ENCODE results near the gene MGAT3. TPM values are rescaled to one million over a fixed set of nuclear protein-coding genes. Genes with fewer than 3 reads are reported as not detected.

Gene MGAT3
- total and polyA plus RNA-seq, 10 donors, result 1.3 to 14.4 (median 9.1) TPM

GRCh38 chr22:39508393-39508792, 51.6 kb downstream of the MGAT3 start:
- H3K4me1 ChIP-seq, result peaks cover 10 to 79% (median 35%) of the 10 kb centered on the region in 6 donors
- peak overlapping the region in 5 of 8 donors; percentile 1 to 63 (median 52) for H3K27ac ChIP-seq
- no peak for DNase-seq
- H3K9me3 ChIP-seq, result no peaks in the 10 kb centered on the region
- peaks cover 3 to 98% (median 90%) of the 10 kb centered on the region in 6 donors for H3K36me3 ChIP-seq
- H3K27me3 ChIP-seq (replicated peaks in 1 of 7), result no peaks in the 10 kb centered on the region
- WGBS, 5 donors, result 81 to 91% (median 86%) methylated on average over 4 of the region's 4 CpGs
- H3K4me3 ChIP-seq, result no peak overlapping the region
- intact Hi-C loops (cut with DNase I; ENCODE audit: low total_unique reads), result no loop called here
- TF ChIP-seq CTCF (IDR thresholded peaks at IDR 0.05 in 8 of 11, conservative IDR thresholded peaks at IDR 0.05 in 3 of 11) (no peak), POLR2A (IDR thresholded peaks at IDR 0.05) (no peak), POLR2AphosphoS5 (IDR thresholded peaks at IDR 0.05) (no peak)

- Histone ChIP-seq H3K36me3 (peaks cover 0 to 100% (median 94%) of the 10 kb centered on the region in 6 donors), H3K27me3 (replicated peaks in 1 of 7) (no peaks in the 10 kb centered on the region), H3K4me1 (peaks cover 2 to 76% (median 29%) of the 10 kb centered on the region in 6 donors), H3K9me3 (peaks cover 0 to 10% (median 0%) of the 10 kb centered on the region in 8 donors), H3K27ac (peak overlapping the region in 2 of 8 donors; percentile 61 to 63), H3K4me3 (no peak overlapping the region)
- intact Hi-C loops (cut with DNase I; ENCODE audit: low total_unique reads), result loop anchor here (10.0 kb wide), 1 partner anchor 336 kb away; no protein-coding TSS in a partner anchor
- DNase-seq, result no peak
- TF ChIP-seq CTCF (IDR thresholded peaks at IDR 0.05 in 8 of 11, conservative IDR thresholded peaks at IDR 0.05 in 3 of 11) (no peak), POLR2AphosphoS5 (IDR thresholded peaks at IDR 0.05) (no peak), POLR2A (IDR thresholded peaks at IDR 0.05) (no peak)
- WGBS, 5 donors, result 90 to 99% (median 95%) methylated on average over 4 of the region's 4 CpGs
Observed at GRCh38 chr22:39510529-39511149, 53.8 kb downstream of the MGAT3 start.

GRCh38 chr22:39511226-39511625, 54.4 kb downstream of the MGAT3 start:
- H3K9me3 ChIP-seq, result peaks cover 0 to 10% (median 0%) of the 10 kb centered on the region in 8 donors
- no peak overlapping the region for H3K4me3 ChIP-seq
- peak overlapping the region in 1 of 8 donors; percentile 63 for H3K27ac ChIP-seq
- H3K27me3 ChIP-seq (replicated peaks in 1 of 7), result no peaks in the 10 kb centered on the region
- H3K4me1 ChIP-seq, result peaks cover 2 to 76% (median 31%) of the 10 kb centered on the region in 6 donors
- no peak for DNase-seq
- WGBS, 5 donors, result 94 to 97% (median 95%) methylated on average over 13 of the region's 13 CpGs
- peaks cover 0 to 100% (median 92%) of the 10 kb centered on the region in 6 donors for H3K36me3 ChIP-seq
- TF ChIP-seq POLR2A (IDR thresholded peaks at IDR 0.05) (no peak), POLR2AphosphoS5 (IDR thresholded peaks at IDR 0.05) (peak in 1 of 3 donors; percentile 13)
- intact Hi-C loops (cut with DNase I; ENCODE audit: low total_unique reads), result loop anchor here (10.0 kb wide), 1 partner anchor 336 kb away; no protein-coding TSS in a partner anchor

- H3K4me1 ChIP-seq, result peaks cover 2 to 71% (median 28%) of the 10 kb centered on the region in 6 donors
- intact Hi-C loops (cut with DNase I; ENCODE audit: low total_unique reads), result loop anchor here (10.0 kb wide), 1 partner anchor 337 kb away; no protein-coding TSS in a partner anchor
- no peak overlapping the region for H3K4me3 ChIP-seq
- H3K27ac ChIP-seq, result peak overlapping the region in 1 of 8 donors; percentile 8
- DNase-seq, result no peak
- peaks cover 0 to 100% (median 84%) of the 10 kb centered on the region in 6 donors for H3K36me3 ChIP-seq
- H3K9me3 ChIP-seq, result peaks cover 0 to 10% (median 0%) of the 10 kb centered on the region in 8 donors
- TF ChIP-seq CTCF (IDR thresholded peaks at IDR 0.05 in 8 of 11, conservative IDR thresholded peaks at IDR 0.05 in 3 of 11) (no peak), POLR2AphosphoS5 (IDR thresholded peaks at IDR 0.05) (peak in 1 of 3 donors; percentile 28), POLR2A (IDR thresholded peaks at IDR 0.05) (no peak)
- no peaks in the 10 kb centered on the region for H3K27me3 ChIP-seq (replicated peaks in 1 of 7)
- 90 to 97% (median 95%) methylated on average over 6 to 10 of the region's 10 CpGs for WGBS, 5 donors
Observed at GRCh38 chr22:39512026-39512425, 55.2 kb downstream of the MGAT3 start.

Measured in spleen (tissue), 11 donors.